GM20000 (cell line): ENCODE results near the gene ECE1.
A peak's percentile ranks its signal among the peaks of the same experiment; 100 is the strongest.
"Not testable (repeated sequence)": the region's sequence is repeated elsewhere in the genome, so short reads cannot be mapped to it uniquely, and the experiment has no call there.

Experiments used
- DNase-seq: peaks from one replicate; pipeline ENCODE4 v3.0.0; 2012; ENCODE audit warnings: low spot score
- CTCF ChIP-seq: IDR thresholded peaks from 2 replicates; pipeline ENCODE4 v1.5.1; 2012; ENCODE audit warnings: mild to moderate bottlenecking, control low read depth; ENCODE audit errors: extremely low read depth, missing control alignments

Gene ECE1

DNA sequence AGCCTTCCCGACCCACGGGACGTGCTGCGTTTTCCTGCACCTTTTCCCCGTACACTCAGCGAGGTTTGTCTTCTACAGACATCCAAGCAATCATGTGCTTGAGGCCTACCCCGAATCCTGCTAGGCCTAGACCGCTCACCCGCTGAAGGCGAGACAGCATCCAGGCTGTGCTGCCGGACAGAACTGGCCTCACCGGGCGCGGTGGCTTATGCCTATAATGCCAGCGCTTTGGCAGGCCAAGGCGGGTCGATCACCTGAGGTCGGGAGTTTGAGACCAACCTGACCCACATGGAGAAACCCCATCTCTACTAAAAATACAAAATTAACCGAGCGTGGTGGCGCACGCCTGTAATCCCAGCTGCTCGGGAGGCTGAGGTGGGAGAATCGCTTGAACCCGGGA lies 54.1 kb downstream of the ECE1 start:
- no peak for TF ChIP-seq CTCF
- no peak for DNase-seq

- DNase-seq = no peak
Measured at GRCh38 chr1:21234779-21235178, 55.5 kb downstream of the ECE1 start.

GRCh38 chr1:21233490-21233889 lies 56.8 kb downstream of the ECE1 start:
- DNase-seq = no peak
- no peak for TF ChIP-seq CTCF

More at GRCh38 chr1:21234779-21235178, 55.5 kb downstream of the ECE1 start:
- TF ChIP-seq CTCF = no peak

GRCh38 chr1:21232044-21232443 lies 58.2 kb downstream of the ECE1 start:
- TF ChIP-seq CTCF = peak; percentile 48
- peak; percentile 67 for DNase-seq

- no peak for DNase-seq
- no peak for TF ChIP-seq CTCF
Measured at GRCh38 chr1:21229246-21230000, 60.8 kb downstream of the ECE1 start.

- not testable (repeated sequence) for DNase-seq
Measured at GRCh38 chr1:21228224-21228623, 62.0 kb downstream of the ECE1 start.

- no peak for DNase-seq
- TF ChIP-seq CTCF = no peak
Measured at GRCh38 chr1:21225065-21225464, 65.2 kb downstream of the ECE1 start.

- DNase-seq = no peak
- no peak for TF ChIP-seq CTCF
Measured at GRCh38 chr1:21220815-21221214, 69.4 kb downstream of the ECE1 start.
